ENCODE measurements around the gene AMELX.

- TF ChIP-seq, protein P1, sequence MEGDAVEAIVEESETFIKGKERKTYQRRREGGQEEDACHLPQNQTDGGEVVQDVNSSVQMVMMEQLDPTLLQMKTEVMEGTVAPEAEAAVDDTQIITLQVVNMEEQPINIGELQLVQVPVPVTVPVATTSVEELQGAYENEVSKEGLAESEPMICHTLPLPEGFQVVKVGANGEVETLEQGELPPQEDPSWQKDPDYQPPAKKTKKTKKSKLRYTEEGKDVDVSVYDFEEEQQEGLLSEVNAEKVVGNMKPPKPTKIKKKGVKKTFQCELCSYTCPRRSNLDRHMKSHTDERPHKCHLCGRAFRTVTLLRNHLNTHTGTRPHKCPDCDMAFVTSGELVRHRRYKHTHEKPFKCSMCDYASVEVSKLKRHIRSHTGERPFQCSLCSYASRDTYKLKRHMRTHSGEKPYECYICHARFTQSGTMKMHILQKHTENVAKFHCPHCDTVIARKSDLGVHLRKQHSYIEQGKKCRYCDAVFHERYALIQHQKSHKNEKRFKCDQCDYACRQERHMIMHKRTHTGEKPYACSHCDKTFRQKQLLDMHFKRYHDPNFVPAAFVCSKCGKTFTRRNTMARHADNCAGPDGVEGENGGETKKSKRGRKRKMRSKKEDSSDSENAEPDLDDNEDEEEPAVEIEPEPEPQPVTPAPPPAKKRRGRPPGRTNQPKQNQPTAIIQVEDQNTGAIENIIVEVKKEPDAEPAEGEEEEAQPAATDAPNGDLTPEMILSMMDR (IDR thresholded peaks at IDR 0.05), result no peak
- TF ChIP-seq POLR2AphosphoS5 (IDR thresholded peaks at IDR 0.05; ENCODE audit: low read depth, low read length) (no peak), SIN3A (IDR thresholded peaks at IDR 0.05; ENCODE audit: borderline replicate concordance, insufficient read depth, low read depth, low read length) (no peak)
These were observed 7.6 kb upstream of the AMELX start for GRCh38 chrX:11285651-11286050.
